ENCODE measurements around the gene ARID5B. TPM values are rescaled to one million over a fixed set of nuclear protein-coding genes. Genes with fewer than 3 reads are reported as not detected.
A peak's percentile ranks its signal among the peaks of the same experiment; 100 is the strongest.

ARID5B gene
- polyA plus RNA-seq, 3 donors = 1.00 to 2.5 (median 1.5) TPM

DNA sequence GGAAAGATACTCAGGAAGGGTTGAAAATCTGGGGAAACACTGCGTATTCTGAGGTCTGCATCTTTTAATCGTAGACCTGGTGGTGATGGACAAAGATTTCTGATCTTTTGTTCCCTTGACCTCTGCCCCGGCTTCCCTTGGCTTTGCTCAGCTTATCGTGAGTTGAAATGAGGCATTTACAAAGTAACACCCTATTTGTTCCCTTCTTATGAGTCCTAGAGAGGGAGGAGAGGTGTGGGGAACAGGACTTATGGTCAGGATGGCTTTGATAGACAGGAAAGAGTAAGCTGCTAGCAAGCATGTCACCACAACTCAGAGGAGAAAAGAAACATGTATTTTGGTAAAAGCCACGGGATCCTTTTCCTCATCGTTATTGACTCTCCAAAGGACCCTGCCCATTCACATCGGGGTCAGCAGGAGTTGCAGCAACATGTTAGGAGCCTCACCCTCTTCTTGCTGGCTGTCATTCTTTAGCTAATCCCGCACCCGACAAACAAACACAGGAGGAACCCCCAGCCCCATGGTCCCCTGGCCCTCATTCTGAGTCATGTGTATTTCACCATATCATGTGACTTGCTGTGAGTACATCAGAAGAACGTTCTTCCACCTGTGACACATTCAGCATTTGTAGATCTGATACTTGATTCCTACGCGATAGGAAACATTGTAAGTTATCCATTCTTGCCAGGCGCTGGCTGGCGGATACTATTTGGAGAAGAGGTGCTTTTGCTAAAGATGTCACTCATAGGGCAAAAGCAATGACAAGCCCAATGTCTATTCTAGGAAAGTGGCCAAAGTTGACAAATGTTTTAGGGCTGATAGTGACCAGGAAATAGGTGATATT is 197.0 kb downstream of the ARID5B start:
- H4K20me1 ChIP-seq (ENCODE audit: insufficient read depth, low read length) = no peaks in the 10 kb centered on the region
- no peaks in the 10 kb centered on the region for H3K79me2 ChIP-seq (ENCODE audit: insufficient read depth, low read length)
- H3K4me2 ChIP-seq (replicated peaks; ENCODE audit: extremely low read depth, low read length, poor library complexity, severe bottlenecking) = no peak overlapping the region
- H3K9me3 Mint-ChIP-seq = peaks cover 0 to 3% (median 0%) of the 10 kb centered on the region in 7 donors
- TF ChIP-seq, protein P1, sequence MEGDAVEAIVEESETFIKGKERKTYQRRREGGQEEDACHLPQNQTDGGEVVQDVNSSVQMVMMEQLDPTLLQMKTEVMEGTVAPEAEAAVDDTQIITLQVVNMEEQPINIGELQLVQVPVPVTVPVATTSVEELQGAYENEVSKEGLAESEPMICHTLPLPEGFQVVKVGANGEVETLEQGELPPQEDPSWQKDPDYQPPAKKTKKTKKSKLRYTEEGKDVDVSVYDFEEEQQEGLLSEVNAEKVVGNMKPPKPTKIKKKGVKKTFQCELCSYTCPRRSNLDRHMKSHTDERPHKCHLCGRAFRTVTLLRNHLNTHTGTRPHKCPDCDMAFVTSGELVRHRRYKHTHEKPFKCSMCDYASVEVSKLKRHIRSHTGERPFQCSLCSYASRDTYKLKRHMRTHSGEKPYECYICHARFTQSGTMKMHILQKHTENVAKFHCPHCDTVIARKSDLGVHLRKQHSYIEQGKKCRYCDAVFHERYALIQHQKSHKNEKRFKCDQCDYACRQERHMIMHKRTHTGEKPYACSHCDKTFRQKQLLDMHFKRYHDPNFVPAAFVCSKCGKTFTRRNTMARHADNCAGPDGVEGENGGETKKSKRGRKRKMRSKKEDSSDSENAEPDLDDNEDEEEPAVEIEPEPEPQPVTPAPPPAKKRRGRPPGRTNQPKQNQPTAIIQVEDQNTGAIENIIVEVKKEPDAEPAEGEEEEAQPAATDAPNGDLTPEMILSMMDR (IDR thresholded peaks at IDR 0.05) = no peak
- H3K36me3 Mint-ChIP-seq = peaks cover 5 to 14% of the 10 kb centered on the region in 2 donors
- DNase-seq = peak in 1 of 3 donors; percentile 19
- no peak overlapping the region for H2AFZ ChIP-seq (ENCODE audit: insufficient read depth, low read depth, low read length, poor library complexity, severe bottlenecking)
- H3K27me3 Mint-ChIP-seq (ENCODE audit: low read depth in 3 of 3) = no peaks in the 10 kb centered on the region
- no peak overlapping the region for H3K27ac Mint-ChIP-seq
- H3K9ac ChIP-seq (ENCODE audit: insufficient read depth, low read length, poor library complexity, severe bottlenecking) = no peak overlapping the region
- no peaks in the 10 kb centered on the region for H3K36me3 ChIP-seq (replicated peaks in 1 of 2; ENCODE audit: control insufficient read depth in 1 of 2, insufficient read depth in 2 of 2, low read length in 2 of 2)
- no peak overlapping the region for H3K4me3 ChIP-seq (replicated peaks in 1 of 3; ENCODE audit: low read depth in 2 of 3, low read length in 3 of 3)
- H3K27ac ChIP-seq (ENCODE audit: low read depth in 1 of 2, low read length in 2 of 2) = no peak overlapping the region
- WGBS (ENCODE audit: insufficient coverage) = 77% methylated on average over 7 of the region's 14 CpGs
- intact Hi-C loops (cut with micrococcal nuclease) = no loop called here
- H3K27me3 ChIP-seq (ENCODE audit: control insufficient read depth in 2 of 2, insufficient read depth in 2 of 2, low read length in 2 of 2) = no peaks in the 10 kb centered on the region
- no peak overlapping the region for H3K4me3 Mint-ChIP-seq
- H3K4me1 ChIP-seq (ENCODE audit: control insufficient read depth in 1 of 2, insufficient read depth in 2 of 2, low read length in 2 of 2) = no peaks in the 10 kb centered on the region
- H3K9me3 ChIP-seq (replicated peaks in 1 of 2; ENCODE audit: control insufficient read depth in 1 of 2, insufficient read depth in 1 of 2, low read length in 2 of 2) = no peaks in the 10 kb centered on the region
- H3K4me1 Mint-ChIP-seq = peaks cover 13% of the 10 kb centered on the region

DNA sequence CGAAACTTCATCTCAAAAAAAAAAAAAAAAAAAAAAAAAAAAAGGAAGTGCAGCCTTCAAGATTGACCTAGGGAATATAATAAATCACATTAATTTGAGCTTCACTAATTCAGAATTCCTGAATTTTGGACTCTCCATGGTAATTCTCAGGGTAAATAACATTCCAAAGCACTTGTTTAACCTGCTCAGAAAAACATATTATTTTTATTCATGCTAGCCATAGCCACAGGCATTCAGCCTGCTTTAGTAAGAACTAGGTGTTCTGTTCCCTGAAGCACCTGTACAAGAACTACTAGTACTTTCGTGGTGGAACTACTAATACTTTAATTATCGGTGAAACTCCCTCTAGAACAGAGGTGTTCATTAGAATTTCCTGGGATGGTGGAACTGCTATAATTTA is 197.8 kb downstream of the ARID5B start:
- TF ChIP-seq, protein P1 (IDR thresholded peaks at IDR 0.05) = no peak
- peaks cover 13% of the 10 kb centered on the region for H3K4me1 Mint-ChIP-seq
- H3K27me3 Mint-ChIP-seq (ENCODE audit: low read depth in 3 of 3) = no peaks in the 10 kb centered on the region
- no peak overlapping the region for H3K27ac Mint-ChIP-seq
- H3K79me2 ChIP-seq (ENCODE audit: insufficient read depth, low read length) = no peaks in the 10 kb centered on the region
- H3K9ac ChIP-seq (ENCODE audit: insufficient read depth, low read length, poor library complexity, severe bottlenecking) = no peak overlapping the region
- H3K9me3 Mint-ChIP-seq = peaks cover 0 to 3% (median 0%) of the 10 kb centered on the region in 7 donors
- H3K27ac ChIP-seq (ENCODE audit: low read depth in 1 of 2, low read length in 2 of 2) = no peak overlapping the region
- H3K4me2 ChIP-seq (replicated peaks; ENCODE audit: extremely low read depth, low read length, poor library complexity, severe bottlenecking) = no peak overlapping the region
- no peaks in the 10 kb centered on the region for H3K9me3 ChIP-seq (replicated peaks in 1 of 2; ENCODE audit: control insufficient read depth in 1 of 2, insufficient read depth in 1 of 2, low read length in 2 of 2)
- H3K4me1 ChIP-seq (ENCODE audit: control insufficient read depth in 1 of 2, insufficient read depth in 2 of 2, low read length in 2 of 2) = no peaks in the 10 kb centered on the region
- no peak overlapping the region for H3K4me3 ChIP-seq (replicated peaks in 1 of 3; ENCODE audit: low read depth in 2 of 3, low read length in 3 of 3)
- intact Hi-C loops (cut with micrococcal nuclease) = no loop called here
- no peaks in the 10 kb centered on the region for H4K20me1 ChIP-seq (ENCODE audit: insufficient read depth, low read length)
- no peak overlapping the region for H3K4me3 Mint-ChIP-seq
- H3K36me3 ChIP-seq (replicated peaks in 1 of 2; ENCODE audit: control insufficient read depth in 1 of 2, insufficient read depth in 2 of 2, low read length in 2 of 2) = no peaks in the 10 kb centered on the region
- WGBS (ENCODE audit: insufficient coverage) = no CpG with 5 or more reads among the region's 3 CpGs
- no peak overlapping the region for H2AFZ ChIP-seq (ENCODE audit: insufficient read depth, low read depth, low read length, poor library complexity, severe bottlenecking)
- peaks cover 5 to 8% of the 10 kb centered on the region in 2 donors for H3K36me3 Mint-ChIP-seq
- no peak for DNase-seq
- H3K27me3 ChIP-seq (ENCODE audit: control insufficient read depth in 2 of 2, insufficient read depth in 2 of 2, low read length in 2 of 2) = no peaks in the 10 kb centered on the region
